GM23248 (cell line): ENCODE measurements around the gene WARS2. TPM values are rescaled to one million over a fixed set of nuclear protein-coding genes. Genes with fewer than 3 reads are reported as not detected.

Experiments
- DNase-seq: peaks from one replicate; pipeline ENCODE4 v3.0.0-alpha.2; 2015
- H2AFZ ChIP-seq: fragments of 200-600 bp; sonication (generic); 2 replicates; pipeline ENCODE4 v1.6.1; 2016; ENCODE audit warnings: antibody characterized with exemption
- H3F3A ChIP-seq: fragments of 200-600 bp; sonication (generic); 2 replicates; pipeline ENCODE4 v1.6.1; 2016; ENCODE audit warnings: mild to moderate bottlenecking, antibody characterized with exemption, mixed run types; ENCODE audit not compliant: insufficient read depth
- H3K27ac ChIP-seq: fragments of 200-600 bp; sonication (generic); 2 replicates; pipeline ENCODE4 v1.5.1; 2016; ENCODE audit warnings: mild to moderate bottlenecking
- H3K27me3 ChIP-seq: fragments of 200-600 bp; sonication (generic); replicated peaks from 2 replicates; pipeline ENCODE4 v1.6.1; 2016; ENCODE audit warnings: mild to moderate bottlenecking; ENCODE audit not compliant: insufficient read depth
- H3K36me3 ChIP-seq: fragments of 200-600 bp; sonication (generic); 2 replicates; pipeline ENCODE4 v1.6.1; 2016; ENCODE audit warnings: low read depth, mild to moderate bottlenecking
- H3K4me1 ChIP-seq: fragments of 200-600 bp; sonication (generic); 2 replicates; pipeline ENCODE4 v1.6.1; 2016; ENCODE audit warnings: mild to moderate bottlenecking; ENCODE audit not compliant: insufficient read depth
- H3K4me2 ChIP-seq: fragments of 200-600 bp; sonication (generic); one replicate; pipeline ENCODE4 v1.6.1; 2016; ENCODE audit warnings: mild to moderate bottlenecking; ENCODE audit not compliant: unreplicated experiment
- H3K4me3 ChIP-seq: fragments of 200-600 bp; sonication (generic); 2 replicates; pipeline ENCODE4 v1.5.1; 2016; ENCODE audit warnings: mild to moderate bottlenecking
- H3K79me2 ChIP-seq: fragments of 200-600 bp; sonication (generic); 2 replicates; pipeline ENCODE4 v1.6.1; 2016; ENCODE audit warnings: mild to moderate bottlenecking; ENCODE audit not compliant: insufficient read depth
- H3K9ac ChIP-seq: fragments of 200-600 bp; sonication (generic); 2 replicates; pipeline ENCODE4 v1.6.1; 2016; ENCODE audit warnings: mild to moderate bottlenecking
- H3K9me2 ChIP-seq: fragments of 200-600 bp; sonication (generic); 2 replicates; pipeline ENCODE4 v1.6.1; 2016; ENCODE audit warnings: mixed run types, mild to moderate bottlenecking, moderate library complexity; ENCODE audit not compliant: insufficient read depth
- H3K9me3 ChIP-seq: fragments of 200-600 bp; sonication (generic); one replicate; pipeline ENCODE4 v1.6.1; 2017; ENCODE audit warnings: low read depth
- H4K20me1 ChIP-seq: fragments of 200-600 bp; sonication (generic); 2 replicates; pipeline ENCODE4 v1.6.0; 2016; ENCODE audit not compliant: insufficient read depth
- EZH2 ChIP-seq: fragments of 200-600 bp; sonication (generic); IDR thresholded peaks from 2 replicates; pipeline ENCODE4 v1.6.1; 2018; ENCODE audit warnings: antibody characterized with exemption, mild to moderate bottlenecking; ENCODE audit not compliant: insufficient read depth, poor library complexity, severe bottlenecking
- EZH2phosphoT487 ChIP-seq: fragments of 200-600 bp; sonication (generic); IDR thresholded peaks from 2 replicates; pipeline ENCODE4 v1.6.1; 2018; ENCODE audit warnings: antibody characterized with exemption, moderate library complexity, mild to moderate bottlenecking, low read depth; ENCODE audit not compliant: insufficient read depth
- WGBS, 2 experiments: methylation state at CpG; one replicate each; pipeline ENCODE4 v1.1.6; 2015 to 2017; ENCODE audit warnings: low lambda C conversion rate in 2 of 2, low coverage in 1 of 2; ENCODE audit errors: missing lambda C conversion rate in 2 of 2; 5-methylcytosine and 5-hydroxymethylcytosine counted together
- in situ Hi-C: fragments of 300-500 bp; cut with MboI; formaldehyde crosslinking; loops from 2 replicates; pipeline ENCODE4 v1.15.0; 2020
- polyA plus RNA-seq: library from polyadenylated mRNA; unstranded; fragments of >200 nt; fragmentation: Nextera tagmentation; extraction: Ambion mirVana; gene quantifications from 2 replicates; pipeline ENCODE4 v1.2.1, GENCODE V29; 2016
- total RNA-seq: library from RNA; depleted of rRNA; stranded (reverse); fragments of >200 nt; shearing (Covaris generic); gene quantifications from 2 replicates; pipeline ENCODE4 v1.2.3, GENCODE V29; 2014

The WARS2 gene
- total and polyA plus RNA-seq, 2 experiments from 2014 or later, result 7.9 to 13.8 TPM

DNA sequence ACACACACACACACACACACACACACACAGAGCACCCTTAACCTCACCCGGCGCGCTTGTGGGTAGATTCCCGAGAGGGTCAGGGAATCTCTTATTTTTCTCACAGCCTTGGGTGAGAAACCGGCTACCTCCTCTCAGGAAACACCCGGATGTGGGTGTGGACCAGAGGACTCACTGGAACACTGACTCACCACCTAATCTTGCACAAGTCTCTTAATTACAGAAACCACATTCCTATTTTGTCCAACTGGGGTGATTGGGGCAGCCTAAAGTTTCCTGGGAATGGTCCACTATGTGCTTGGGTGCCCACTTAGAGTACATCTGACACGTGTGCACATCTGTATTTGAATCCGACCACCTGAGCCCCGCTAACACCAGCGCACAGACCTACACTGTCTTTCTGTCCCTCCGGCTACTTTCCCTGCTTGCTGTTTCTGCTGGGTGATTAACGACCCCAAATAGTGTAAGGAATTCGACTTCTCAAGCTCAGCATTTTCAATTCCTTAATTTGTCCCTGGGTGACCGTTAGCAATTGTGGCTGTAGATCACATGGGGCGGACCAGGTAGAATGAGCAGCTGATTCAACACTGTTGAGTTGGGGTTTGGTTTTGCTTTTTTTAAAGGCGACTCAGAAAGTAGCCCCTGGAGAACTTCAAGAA is 138.3 kb downstream of the WARS2 start:
- Histone ChIP-seq H3K36me3 (no peaks in the 10 kb centered on the region), H3K9me2 (no peaks in the 10 kb centered on the region), H3K79me2 (no peaks in the 10 kb centered on the region), H3K4me3 (peak overlapping the region; percentile 42; the same call in 1 of the 2 replicates), H3K27me3 (0 out of 2 replicates have a peak, but pooled peaks cover 7% of the 10 kb centered on the region), H4K20me1 (no peaks in the 10 kb centered on the region), H3K27ac (peak overlapping the region; percentile 68), H3F3A (no peaks in the 10 kb centered on the region), H3K9ac (peak overlapping the region; percentile 75), H3K4me2 (peak overlapping the region; percentile 62), H3K4me1 (peaks cover 8% of the 10 kb centered on the region), H2AFZ (peak overlapping the region; percentile 60; the same call in 1 of the 2 replicates), H3K9me3 (no peaks in the 10 kb centered on the region)
- in situ Hi-C loops, result no loop called here
- WGBS, 2 experiments, result 30 to 31% methylated on average over 16 of the region's 16 CpGs
- TF ChIP-seq EZH2phosphoT487 (no peak), EZH2 (no peak)
- peak; percentile 97 for DNase-seq

DNA sequence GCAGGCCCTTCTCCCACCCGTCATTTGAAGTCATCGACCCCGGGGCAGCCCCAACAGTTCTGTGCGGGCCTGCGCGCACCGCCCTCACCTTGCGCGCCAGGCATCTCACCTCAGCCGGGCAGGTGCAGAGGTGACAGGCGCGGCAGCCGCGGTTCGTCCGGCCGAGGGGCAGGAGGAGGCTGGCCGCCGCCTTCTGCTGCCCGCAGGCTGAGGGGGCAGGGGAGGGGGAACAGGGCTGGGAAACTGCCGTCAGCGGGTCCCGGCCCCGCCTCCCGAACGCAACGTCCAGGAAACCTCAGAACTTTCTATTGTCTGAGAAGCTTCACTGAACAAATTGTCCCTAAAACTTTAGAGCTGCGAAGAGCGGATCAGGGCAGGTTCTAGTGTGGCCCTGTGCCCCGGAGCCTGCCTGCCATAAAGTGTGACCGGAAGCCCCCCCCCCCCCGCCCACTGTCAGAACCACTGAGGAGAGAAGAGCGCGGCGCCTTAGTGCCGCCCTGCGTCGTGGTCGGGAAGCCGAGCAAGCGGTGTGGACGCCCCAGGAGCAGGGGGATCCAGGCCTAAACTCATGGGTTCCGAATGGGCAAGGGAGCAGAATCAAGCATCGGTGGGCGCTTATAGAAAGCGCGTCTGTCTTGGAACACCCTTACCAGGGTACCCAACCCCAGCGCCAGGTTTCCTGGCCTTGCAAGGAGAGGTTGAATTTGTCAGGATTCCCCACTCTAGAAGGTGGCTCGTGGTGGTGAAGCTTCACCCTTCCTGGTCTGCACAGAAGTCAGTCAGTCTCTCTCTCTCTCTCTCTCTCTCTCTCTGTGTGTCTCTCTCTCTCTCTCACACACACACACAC is 139.0 kb downstream of the WARS2 start:
- in situ Hi-C loops, result no loop called here

DNA sequence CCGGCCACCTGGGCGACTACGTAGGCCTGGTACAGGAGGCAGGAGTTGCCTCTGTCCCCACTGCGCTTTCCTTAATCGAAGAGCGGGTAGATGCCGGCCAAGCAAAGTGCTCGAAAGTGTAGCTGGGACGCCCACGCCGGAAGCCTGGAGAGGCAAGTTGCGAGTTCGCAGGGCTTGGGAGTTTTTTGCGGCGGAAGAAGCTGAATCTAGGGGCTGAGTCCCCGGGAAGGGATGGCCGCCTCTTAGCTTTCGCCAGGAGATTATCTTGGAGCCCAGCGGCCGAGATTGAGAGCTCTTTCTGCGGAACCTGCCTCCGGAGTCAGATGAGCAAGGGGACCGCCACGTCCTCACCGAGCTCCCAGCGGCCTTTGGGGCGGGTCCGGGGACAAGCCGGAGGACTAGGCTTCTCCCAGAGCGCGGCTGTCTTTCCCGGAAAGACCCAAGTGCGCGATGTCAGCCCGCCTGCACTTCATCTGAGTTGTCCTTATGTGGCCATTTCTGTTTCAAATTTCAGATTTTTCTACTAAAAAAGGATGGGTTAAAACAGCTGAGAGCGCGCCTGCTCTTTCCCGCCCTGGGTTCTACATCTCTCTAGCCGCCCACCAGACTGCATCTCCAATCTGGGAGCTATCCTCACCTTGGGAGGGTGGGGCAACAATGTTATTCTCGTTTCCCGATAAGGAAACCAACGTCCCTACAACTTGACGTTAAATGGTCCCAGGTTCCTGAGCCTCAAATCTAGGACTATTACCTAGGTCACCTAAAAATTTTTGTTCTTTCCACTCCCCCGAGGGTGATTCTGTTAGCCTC is 139.9 kb downstream of the WARS2 start:
- Histone ChIP-seq H3K9ac (peak overlapping the region; percentile 75), H3K4me1 (peaks cover 8% of the 10 kb centered on the region), H3K27me3 (no peaks in the 10 kb centered on the region), H3K36me3 (no peaks in the 10 kb centered on the region), H3K4me2 (peak overlapping the region; percentile 74), H2AFZ (peak overlapping the region; percentile 84), H3F3A (no peaks in the 10 kb centered on the region), H3K79me2 (no peaks in the 10 kb centered on the region), H3K9me3 (no peaks in the 10 kb centered on the region), H3K27ac (0 out of 2 replicates have a peak overlapping the region, but pooled peaks have one; percentile 68), H3K4me3 (peak overlapping the region; percentile 61), H4K20me1 (no peaks in the 10 kb centered on the region), H3K9me2 (no peaks in the 10 kb centered on the region)
- in situ Hi-C loops, result no loop called here
- no peak for TF ChIP-seq EZH2
- TF ChIP-seq EZH2phosphoT487, result no peak
- DNase-seq, result peak; percentile 77
- 3 to 5% methylated on average over 44 of the region's 44 CpGs for WGBS, 2 experiments

More for the DNA sequence above, 139.0 kb downstream of the WARS2 start:
- no peaks in the 10 kb centered on the region for H3K9me2 ChIP-seq
- peak overlapping the region; percentile 68 for H3K27ac ChIP-seq
- 5 to 6% methylated on average over 38 to 43 of the region's 49 CpGs for WGBS, 2 experiments
- peak overlapping the region; percentile 84 for H2AFZ ChIP-seq
- H3K79me2 ChIP-seq, result no peaks in the 10 kb centered on the region
- no peaks in the 10 kb centered on the region for H3F3A ChIP-seq
- peak overlapping the region; percentile 75 for H3K9ac ChIP-seq
- no peak for TF ChIP-seq EZH2phosphoT487
- no peak for TF ChIP-seq EZH2
- H3K4me1 ChIP-seq, result peaks cover 8% of the 10 kb centered on the region
- 0 out of 2 replicates have a peak, but pooled peaks cover 2% of the 10 kb centered on the region for H3K27me3 ChIP-seq
- H3K36me3 ChIP-seq, result no peaks in the 10 kb centered on the region
- peak overlapping the region; percentile 61 for H3K4me3 ChIP-seq
- peak overlapping the region; percentile 74 for H3K4me2 ChIP-seq
- DNase-seq, result peak; percentile 60
- no peaks in the 10 kb centered on the region for H3K9me3 ChIP-seq
- no peaks in the 10 kb centered on the region for H4K20me1 ChIP-seq
